OCI-LY3 (cell line): ENCODE results near the gene NRG2.

Experiments used
- EZH2phosphoT487 ChIP-seq: fragments of 200-600 bp; shearing (Covaris generic); IDR thresholded peaks from 2 replicates; pipeline ENCODE4 v1.6.1; 2018; ENCODE audit warnings: antibody characterized with exemption, mixed run types, low read depth
- TF ChIP-seq, protein P1 (sequence below): fragments of 200-600, 300-600 bp; sonication (generic); IDR thresholded peaks from 2 replicates; pipeline ENCODE4 v1.5.1; 2014; ENCODE audit warnings: antibody characterized with exemption, low read length, low read depth

DNA sequence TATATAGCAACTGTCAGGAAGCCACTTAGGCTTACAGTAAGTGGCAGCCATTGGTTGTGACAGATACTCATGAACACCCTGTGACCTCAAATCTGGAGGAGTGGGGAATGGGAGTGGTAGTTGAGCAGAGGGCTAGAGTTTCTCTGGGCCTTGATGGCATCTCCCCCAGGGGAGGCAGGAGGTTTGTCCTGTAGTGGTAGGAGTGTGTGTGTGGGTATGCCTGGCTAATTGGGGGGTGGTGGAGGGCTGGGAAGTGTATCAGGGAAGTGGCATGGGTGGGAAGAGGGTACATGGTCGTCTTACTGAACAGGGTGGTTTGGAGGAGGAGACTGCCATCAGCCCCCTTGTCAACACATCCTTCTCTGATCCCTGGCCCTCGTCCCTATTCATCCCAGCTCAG is 176.0 kb downstream of the NRG2 start:
- TF ChIP-seq, protein P1, sequence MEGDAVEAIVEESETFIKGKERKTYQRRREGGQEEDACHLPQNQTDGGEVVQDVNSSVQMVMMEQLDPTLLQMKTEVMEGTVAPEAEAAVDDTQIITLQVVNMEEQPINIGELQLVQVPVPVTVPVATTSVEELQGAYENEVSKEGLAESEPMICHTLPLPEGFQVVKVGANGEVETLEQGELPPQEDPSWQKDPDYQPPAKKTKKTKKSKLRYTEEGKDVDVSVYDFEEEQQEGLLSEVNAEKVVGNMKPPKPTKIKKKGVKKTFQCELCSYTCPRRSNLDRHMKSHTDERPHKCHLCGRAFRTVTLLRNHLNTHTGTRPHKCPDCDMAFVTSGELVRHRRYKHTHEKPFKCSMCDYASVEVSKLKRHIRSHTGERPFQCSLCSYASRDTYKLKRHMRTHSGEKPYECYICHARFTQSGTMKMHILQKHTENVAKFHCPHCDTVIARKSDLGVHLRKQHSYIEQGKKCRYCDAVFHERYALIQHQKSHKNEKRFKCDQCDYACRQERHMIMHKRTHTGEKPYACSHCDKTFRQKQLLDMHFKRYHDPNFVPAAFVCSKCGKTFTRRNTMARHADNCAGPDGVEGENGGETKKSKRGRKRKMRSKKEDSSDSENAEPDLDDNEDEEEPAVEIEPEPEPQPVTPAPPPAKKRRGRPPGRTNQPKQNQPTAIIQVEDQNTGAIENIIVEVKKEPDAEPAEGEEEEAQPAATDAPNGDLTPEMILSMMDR, result no peak
- TF ChIP-seq EZH2phosphoT487, result no peak
